HG02938 (cell line): ENCODE results near the gene IGSF23.
"Not testable (repeated sequence)": the region's sequence is repeated elsewhere in the genome, so short reads cannot be mapped to it uniquely, and the experiment has no call there.

Experiments used
- ATAC-seq: cut with Tn5 transposase; IDR thresholded peaks from one replicate; pipeline ENCODE4 v1.9.1; 2021; ENCODE audit warnings: mild to moderate bottlenecking, moderate library complexity; ENCODE audit not compliant: unreplicated experiment

Gene IGSF23

DNA sequence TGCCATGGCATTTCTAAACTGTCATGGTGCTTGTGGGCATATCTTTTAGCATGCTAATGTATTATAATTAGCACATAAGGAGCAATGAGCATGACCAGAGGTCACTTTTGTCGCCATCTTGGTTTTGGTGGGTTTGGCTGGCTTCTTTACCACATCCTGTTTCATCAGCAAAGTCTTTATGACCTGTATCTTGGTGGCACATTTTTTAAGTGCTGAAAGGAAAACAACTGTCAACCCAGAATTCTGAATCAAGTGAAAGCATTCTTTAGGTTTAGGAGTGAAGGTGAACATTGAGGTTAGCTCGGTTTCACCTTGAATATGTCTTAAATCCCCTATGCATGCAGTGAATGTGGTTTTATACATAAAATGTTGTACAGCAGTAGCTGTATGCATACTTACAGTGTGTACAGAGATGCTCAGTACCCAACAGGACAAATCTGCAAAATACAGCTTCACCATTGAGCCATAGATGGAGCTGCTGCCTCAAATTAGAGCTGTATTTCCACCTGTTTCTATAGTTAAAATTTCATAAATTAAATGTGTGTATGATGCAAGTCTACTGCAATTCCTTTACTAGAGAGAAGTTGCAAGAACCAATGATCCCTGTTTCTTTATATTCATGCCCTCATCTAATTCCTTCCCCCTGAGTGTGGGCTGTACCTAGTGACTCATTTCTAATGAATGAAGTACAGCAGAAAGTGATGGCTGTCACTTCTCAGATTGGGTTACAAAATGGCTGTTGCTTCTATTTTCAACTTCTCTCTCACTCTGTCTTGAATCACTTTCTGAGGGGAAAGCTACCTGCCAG lies 25.2 kb upstream of the IGSF23 start:
- ATAC-seq = no peak

DNA sequence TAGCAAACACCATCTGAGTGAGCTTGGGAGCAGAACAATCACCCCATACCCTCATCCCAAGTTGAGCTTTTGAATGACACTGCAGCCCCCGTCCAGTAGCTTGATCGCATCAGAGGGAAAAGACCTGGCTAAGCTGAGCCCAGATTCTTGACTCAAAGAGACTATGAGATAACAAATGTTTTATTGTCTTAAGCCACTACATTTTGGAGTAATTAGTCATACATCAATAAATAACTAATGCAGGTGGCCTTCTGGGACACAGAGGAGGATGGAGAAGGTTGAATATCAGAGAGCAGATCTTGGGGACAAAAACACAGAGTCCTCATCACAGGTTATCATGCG lies 24.6 kb upstream of the IGSF23 start:
- no peak for ATAC-seq

DNA sequence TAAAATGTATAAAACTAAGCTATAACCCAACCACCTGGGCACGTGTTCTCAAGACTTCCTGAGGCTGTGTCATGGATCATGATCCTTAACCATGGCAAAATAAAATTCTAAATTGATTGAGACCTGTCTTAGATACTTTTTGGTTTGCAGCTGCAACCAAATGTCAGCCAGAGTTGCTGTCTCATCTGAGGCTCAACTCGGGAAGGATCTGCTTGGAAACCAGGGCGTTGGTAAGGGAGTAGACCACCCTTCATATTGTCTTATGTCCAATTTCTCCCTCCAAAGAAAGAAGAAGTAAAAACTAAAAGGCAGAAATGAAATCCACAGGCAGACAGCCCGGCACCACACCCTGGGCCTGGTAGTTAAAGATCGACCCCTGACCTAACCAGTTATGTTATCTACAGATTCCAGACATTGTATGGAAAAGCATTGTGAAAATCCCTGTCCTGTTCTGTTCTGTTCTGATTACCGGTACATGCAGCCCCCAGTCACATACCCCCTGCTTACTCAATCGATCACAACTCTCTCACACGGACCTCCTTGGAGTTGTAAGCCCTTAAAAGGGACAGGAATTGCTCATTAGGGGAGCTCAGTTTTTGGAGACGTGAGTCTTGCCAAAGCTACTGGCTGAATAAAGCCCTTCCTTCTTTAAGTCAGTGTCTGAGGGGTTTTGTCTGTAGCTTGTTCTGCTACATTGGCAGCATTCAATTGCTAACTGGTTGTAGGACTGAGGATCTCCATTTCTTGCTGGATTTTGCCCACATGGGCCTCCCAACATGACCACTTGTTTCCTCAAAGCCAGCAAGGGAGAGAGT lies 22.9 kb upstream of the IGSF23 start:
- no peak for ATAC-seq

DNA sequence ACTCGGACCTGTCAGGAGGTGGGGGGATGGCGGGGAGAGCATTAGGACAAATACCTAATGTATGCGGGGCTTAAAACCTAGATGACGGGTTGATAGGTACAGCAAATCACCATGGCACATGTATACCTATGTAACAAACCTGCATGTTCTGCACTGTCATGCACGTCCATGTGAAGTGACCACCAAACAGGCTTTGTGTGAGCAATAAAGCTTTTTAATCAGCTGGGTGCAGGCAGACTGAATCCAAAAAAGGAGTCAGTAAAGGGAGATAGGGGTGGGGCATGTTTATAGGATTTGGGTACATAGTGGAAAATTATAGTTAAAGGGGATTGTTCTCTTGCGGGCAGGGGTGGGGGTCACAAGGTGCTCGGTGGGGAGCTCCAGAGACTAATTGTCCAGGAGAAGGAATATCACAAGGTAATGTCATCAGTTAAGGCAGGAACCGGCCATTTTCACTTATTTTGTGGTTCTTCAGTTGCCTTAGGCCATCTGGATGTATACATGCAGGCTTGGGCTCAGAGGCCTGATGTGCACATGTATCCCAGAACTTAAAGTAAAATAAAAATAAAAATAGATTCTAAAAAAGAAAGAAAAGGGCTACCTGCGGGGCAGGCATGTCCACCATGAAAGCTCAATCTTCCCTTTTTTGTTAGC lies 21.9 kb upstream of the IGSF23 start:
- not testable (repeated sequence) for ATAC-seq

- ATAC-seq = no peak
These were observed 20.9 kb upstream of the IGSF23 start for GRCh38 chr19:44592451-44592890.

DNA sequence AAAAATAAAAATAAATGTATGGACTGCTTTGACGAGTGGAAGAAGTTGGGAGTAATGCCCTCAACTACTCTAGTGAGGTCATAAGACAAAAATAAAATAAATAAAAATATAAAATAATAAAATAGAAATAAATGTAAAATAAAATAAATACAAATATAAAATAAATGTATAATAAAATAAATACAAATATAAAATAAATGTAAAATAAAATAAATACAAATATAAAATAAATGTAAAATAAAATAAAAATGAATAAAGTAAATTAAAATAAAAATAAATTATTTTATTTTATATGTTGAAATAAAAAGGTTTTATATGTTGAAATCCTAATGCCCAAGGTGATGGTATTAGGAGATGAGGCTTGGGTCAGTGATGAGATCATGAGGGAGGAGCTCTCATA lies 20.1 kb upstream of the IGSF23 start:
- no peak for ATAC-seq

GRCh38 chr19:44593866-44594266 lies 19.5 kb upstream of the IGSF23 start:
- not testable (repeated sequence) for ATAC-seq

- no peak for ATAC-seq
These were observed 16.8 kb upstream of the IGSF23 start for GRCh38 chr19:44596428-44597130.

DNA sequence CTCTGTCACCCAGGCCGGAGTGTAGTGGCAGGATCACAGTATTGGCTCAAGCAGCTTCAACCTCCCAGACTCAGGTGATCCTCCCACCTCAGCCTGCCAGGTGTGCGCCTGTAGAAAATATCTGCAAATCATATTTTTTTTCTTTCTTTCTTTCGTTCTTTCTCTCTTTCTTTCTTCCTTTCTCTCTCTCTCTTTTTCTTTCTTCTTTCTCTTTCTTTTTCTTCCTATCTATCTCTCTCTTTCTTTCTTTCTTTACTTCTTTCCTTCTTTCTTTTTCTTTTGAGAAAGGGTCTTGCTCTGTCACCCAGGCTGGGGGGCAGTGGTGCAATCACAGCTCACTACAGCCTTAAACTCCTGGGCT lies 16.3 kb upstream of the IGSF23 start:
- ATAC-seq = no peak

DNA sequence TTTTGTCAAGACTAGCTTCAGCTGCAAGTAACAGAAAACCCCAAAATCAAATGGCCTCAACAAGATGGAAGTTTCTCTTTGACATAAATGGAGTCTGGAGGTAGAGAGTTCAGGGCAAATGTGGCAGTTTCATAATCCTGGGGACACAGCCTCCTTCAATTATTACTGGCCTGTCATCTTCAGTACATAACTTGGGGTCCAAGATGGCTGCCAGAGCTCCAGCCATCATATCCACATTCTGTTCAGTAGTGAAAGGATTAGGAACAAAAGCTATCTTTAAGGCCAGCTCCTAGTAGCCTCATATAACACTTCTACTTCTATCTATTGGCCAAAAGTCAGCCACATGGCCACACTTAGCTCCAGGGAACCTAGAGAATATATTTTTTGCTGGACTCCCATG lies 15.0 kb upstream of the IGSF23 start:
- ATAC-seq = no peak

- ATAC-seq = no peak
These were observed 14.5 kb upstream of the IGSF23 start for GRCh38 chr19:44598880-44599279.

DNA sequence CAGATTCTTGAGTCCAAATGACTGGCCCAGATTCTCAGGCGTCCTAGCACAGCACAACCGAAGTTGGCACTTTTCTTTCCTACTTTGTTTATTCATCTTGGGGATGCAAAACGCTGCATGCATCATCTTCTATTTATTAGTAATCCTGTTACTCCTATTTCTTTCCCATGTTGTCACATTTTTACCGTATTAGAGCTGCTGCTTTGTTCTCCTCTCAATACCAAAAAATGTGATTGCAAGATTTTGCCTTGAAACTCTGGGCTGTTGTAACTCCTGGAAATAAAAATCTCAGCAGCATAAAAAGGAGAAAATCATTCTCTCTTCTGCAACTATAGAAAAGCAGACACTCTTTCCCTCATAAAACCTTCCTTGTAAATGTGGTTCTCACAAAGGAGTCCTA lies 12.9 kb upstream of the IGSF23 start:
- no peak for ATAC-seq

DNA sequence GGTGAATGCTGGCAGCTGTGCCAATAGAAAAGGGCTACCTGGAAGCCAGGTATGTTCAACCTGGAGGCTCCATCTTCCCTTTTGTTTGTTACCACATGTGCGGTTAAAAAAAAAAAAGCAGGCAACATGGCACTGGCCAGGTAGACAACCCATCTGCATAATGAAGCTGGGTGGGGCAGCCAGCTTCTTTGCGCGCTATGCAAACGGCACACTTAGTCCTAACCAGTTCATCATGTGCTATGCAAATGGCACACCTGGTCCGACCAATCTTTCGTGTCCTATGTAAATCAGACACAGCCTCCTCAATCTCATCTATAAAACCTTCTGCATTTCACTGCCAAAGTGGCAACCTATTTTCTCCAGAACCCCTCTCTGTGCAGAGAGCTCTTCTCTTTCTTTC lies 11.3 kb upstream of the IGSF23 start:
- ATAC-seq = no peak

- no peak for ATAC-seq
These were observed 10.0 kb upstream of the IGSF23 start for GRCh38 chr19:44603201-44603945.

DNA sequence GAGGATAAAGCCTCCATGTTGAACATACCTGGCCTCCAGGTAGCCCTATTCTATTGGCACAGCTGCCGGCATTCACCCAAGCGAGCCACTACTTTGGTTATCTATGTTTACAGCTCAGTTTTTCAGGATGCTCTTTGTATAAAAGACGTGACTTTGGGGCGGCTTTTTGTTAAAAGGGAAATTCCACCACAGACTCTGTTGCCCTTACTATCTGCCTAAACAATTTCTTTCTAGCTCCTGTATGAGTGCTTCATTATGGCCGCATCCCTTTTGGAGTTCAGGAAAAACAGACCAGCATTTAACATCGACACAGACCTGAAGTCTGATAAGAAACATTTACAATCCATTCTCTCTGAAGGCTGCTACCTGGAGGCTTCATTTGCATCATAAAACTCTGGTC lies 9.1 kb upstream of the IGSF23 start:
- no peak for ATAC-seq

DNA sequence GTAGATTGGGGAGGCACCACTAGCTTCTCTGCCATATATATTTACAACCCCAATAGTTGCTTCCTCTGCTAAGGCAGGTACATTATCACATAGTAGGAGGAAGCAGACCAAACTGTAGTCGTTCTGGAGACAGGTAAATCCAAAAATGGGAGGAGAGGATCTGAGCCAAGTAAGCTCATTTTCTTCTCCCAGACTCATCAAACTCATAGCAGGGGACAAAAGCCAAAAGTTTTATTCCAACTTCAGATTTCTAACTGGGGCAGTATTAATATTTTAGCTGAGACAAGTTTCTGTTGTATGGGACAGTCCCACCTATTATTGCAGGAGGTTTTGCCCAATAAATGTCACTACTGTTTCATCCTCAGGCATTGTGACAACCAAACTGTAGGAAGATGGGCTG lies 7.8 kb upstream of the IGSF23 start:
- ATAC-seq = no peak

GRCh38 chr19:44607049-44607448 lies 6.3 kb upstream of the IGSF23 start:
- ATAC-seq = no peak

GRCh38 chr19:44607917-44608316 lies 5.4 kb upstream of the IGSF23 start:
- ATAC-seq = no peak

- ATAC-seq = no peak
These were observed 5.0 kb upstream of the IGSF23 start for GRCh38 chr19:44608391-44608821.

- no peak for ATAC-seq
These were observed 4.1 kb upstream of the IGSF23 start for GRCh38 chr19:44609219-44609618.
